Activated CD8-positive, alpha-beta T cell treated with anti-CD3 and anti-CD28 coated beads, Interleukin-2, amount 10 ng/mL, durations not matched to agents 7 days and 5 days (primary cell): Measurements from ENCODE around the gene ADAMTS17. TPM values are rescaled to one million over a fixed set of nuclear protein-coding genes. Genes with fewer than 3 reads are reported as not detected.

Experiments
- ATAC-seq: fragments of 150-1000 bp; cut with Tn5 transposase; one replicate; pipeline ENCODE4 v1.10.0; 2021; ENCODE audit warnings: moderate library complexity
- CTCF ChIA-PET: fragments of 350-600 bp; sonication (Branson Sonifier 250); formaldehyde crosslinking; loops from one replicate; lab custom pipeline; 2021; ENCODE audit warnings: antibody characterized with exemption; lab: Charles Lee
- POLR2A ChIA-PET: fragments of 350-600 bp; sonication (Branson Sonifier 250); formaldehyde crosslinking; loops from one replicate; lab custom pipeline; 2021; ENCODE audit warnings: antibody characterized with exemption; lab: Charles Lee
- DNase-seq: peaks from one replicate; pipeline ENCODE4 v3.0.0-alpha.2; 2020
- H3K27ac Mint-ChIP-seq: one replicate; pipeline ENCODE4 v1.8.0; 2021; ENCODE audit warnings: mild to moderate bottlenecking, mixed read lengths
- H3K27me3 Mint-ChIP-seq: one replicate; pipeline ENCODE4 v1.8.0; 2021; ENCODE audit warnings: low read depth, mixed read lengths
- H3K36me3 Mint-ChIP-seq: one replicate; pipeline ENCODE4 v1.8.0; 2021; ENCODE audit warnings: low read depth, mixed read lengths
- H3K4me1 Mint-ChIP-seq: one replicate; pipeline ENCODE4 v1.8.0; 2021; ENCODE audit warnings: low read depth, mixed read lengths
- H3K4me3 Mint-ChIP-seq: one replicate; pipeline ENCODE4 v1.8.0; 2021; ENCODE audit warnings: mild to moderate bottlenecking, mixed read lengths
- H3K9me3 Mint-ChIP-seq: one replicate; pipeline ENCODE4 v1.8.0; 2022; ENCODE audit warnings: mixed read lengths; ENCODE audit not compliant: insufficient read depth
- total RNA-seq, 2 experiments: library from RNA; stranded (reverse); gene quantifications; one replicate each; pipeline ENCODE4 v1.2.3, GENCODE V29; 2021

ADAMTS17 gene
- total RNA-seq, 2 experiments from 2014 or later, result 5.1 to 6.0 TPM

DNA sequence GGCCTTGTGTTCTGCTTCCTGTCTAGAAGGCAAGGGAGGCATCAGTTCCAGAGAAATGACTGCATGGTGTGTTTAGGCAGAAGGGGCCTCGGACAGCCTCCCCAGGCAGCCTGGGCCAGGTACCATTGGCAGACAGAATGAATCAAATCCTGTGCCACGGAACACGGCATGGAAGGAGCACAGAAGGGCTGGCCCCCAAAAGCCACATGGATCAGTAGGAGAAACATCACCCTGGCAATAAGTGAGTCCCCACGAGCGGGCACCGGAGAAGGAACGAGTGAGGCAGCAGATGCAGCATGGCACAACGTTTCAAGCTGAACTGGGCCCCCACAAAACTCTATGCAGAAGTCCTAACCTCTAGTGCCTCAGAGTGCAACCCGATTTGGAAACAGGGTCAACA, 223.2 kb downstream of the ADAMTS17 start:
- ATAC-seq, result no peak
- ChIA-PET CTCF (no interaction called here), POLR2A (no interaction called here)
- Mint-ChIP-seq H3K27me3 (no peaks in the 10 kb centered on the region), H3K4me1 (peaks cover 7% of the 10 kb centered on the region), H3K36me3 (peaks cover 2% of the 10 kb centered on the region), H3K27ac (no peak overlapping the region), H3K9me3 (peaks cover 16% of the 10 kb centered on the region), H3K4me3 (no peak overlapping the region)
- no peak for DNase-seq

DNA sequence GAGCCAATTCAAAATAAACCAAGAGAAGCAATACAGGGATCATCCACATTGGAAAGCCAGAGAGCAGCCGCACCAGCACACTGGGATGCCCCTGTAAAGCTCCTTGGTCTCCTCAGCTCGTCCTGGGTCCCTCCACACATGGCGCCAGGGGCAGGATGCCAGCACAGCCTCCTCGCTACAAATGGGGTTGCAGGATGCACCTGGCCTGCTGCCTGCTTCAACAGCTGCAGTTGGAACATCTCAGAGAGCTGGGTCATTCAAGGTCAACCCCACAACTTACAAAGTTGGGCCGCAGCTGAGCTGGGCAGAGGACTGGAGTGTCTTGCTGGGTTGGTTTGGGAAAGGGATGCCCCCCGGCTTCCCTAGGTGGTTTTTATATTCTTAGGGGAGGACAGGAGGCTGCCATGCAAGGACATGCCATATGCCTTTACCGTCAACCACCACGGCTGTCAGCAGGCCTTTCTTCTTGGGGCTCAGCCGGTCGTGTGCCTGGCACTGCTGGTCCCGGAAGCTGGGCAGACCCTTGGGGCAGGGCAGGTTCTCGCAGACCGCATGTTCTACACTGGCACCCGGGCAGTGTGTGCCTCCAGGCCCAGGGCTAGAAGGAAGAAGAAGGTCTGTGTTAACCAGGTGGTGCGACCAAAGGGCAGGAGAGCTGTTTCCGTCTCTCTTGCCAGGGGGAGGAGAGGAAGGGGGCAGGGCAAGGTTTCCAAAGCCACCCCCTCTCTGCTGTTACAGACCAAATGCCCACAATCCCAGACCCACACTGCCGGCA, 225.2 kb downstream of the ADAMTS17 start:
- ChIA-PET CTCF (interaction anchor here (1.5 to 1.7 kb wide), 3 partner anchors 16 to 226 kb away, joined by 4 read pairs; partner anchors contain the start of gene ADAMTS17), POLR2A (no interaction called here)
- Mint-ChIP-seq H3K9me3 (peaks cover 11% of the 10 kb centered on the region), H3K27ac (no peak overlapping the region), H3K27me3 (no peaks in the 10 kb centered on the region), H3K4me3 (no peak overlapping the region), H3K36me3 (peaks cover 2% of the 10 kb centered on the region), H3K4me1 (peaks cover 19% of the 10 kb centered on the region)
- DNase-seq (no peak), ATAC-seq (no peak)

DNA sequence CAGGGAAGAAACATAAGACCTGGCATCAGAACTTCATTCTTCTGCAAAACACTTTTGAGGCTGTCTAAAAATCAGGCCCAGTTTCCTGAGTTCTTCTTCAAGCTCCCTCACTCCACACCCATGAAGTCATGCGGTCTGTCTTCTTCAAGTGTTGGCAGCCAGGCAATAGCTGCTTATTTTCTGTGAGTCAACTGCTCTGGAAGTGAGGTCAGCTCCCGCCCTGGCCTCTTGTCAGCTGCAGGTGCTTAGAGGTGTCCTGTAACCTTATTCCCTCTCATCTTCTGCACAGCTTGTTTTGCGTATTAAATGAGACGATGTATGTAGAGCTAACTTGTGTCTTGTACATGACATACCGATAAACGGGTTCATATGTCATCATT, 226.1 kb downstream of the ADAMTS17 start:
- no peaks in the 10 kb centered on the region for H3K27me3 Mint-ChIP-seq
- ChIA-PET CTCF (interaction anchor here (1.7 kb wide), 2 partner anchors 16 to 227 kb away, joined by 4 read pairs; partner anchors contain the start of gene ADAMTS17), POLR2A (no interaction called here)
- H3K27ac Mint-ChIP-seq, result no peak overlapping the region
- peaks cover 5% of the 10 kb centered on the region for H3K9me3 Mint-ChIP-seq
- peaks cover 27% of the 10 kb centered on the region for H3K4me1 Mint-ChIP-seq
- H3K36me3 Mint-ChIP-seq, result peaks cover 2% of the 10 kb centered on the region
- no peak overlapping the region for H3K4me3 Mint-ChIP-seq
- DNase-seq, result no peak
- no peak for ATAC-seq

DNA sequence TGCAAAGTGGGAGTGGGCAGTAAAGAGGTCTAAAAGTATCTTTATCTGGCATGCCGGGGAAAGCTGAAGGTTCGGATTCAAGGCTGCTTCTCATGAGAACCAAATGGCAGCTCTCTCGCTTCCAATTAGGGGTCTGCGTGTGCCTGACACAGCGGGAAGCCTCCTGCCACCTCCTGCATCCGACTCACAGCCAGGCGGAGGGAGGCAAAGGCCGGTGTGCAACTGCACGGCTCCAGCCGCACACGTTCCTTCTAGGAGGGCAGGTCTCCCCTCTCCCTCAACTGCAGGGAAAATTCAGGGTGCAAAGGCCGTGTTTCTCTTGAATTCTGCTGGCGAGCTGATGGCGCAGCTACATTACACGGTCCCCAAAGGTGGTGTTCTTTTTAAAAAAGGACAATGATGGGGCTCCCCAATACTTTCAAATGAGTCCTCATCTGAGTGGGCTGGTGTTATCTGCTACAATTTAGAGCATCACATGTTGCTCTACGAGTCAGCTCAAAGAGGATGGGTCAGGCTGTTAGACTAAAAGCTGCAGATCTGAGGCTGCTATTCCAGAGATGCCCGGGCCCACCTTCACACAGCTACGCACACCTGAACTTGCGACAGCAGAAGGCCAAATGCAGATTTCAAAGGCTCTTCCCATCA, 226.6 kb downstream of the ADAMTS17 start:
- ATAC-seq (no peak), DNase-seq (no peak)
- no peaks in the 10 kb centered on the region for H3K9me3 Mint-ChIP-seq
- H3K4me3 Mint-ChIP-seq, result no peak overlapping the region
- H3K36me3 Mint-ChIP-seq, result peaks cover 2% of the 10 kb centered on the region
- no peaks in the 10 kb centered on the region for H3K27me3 Mint-ChIP-seq
- peaks cover 27% of the 10 kb centered on the region for H3K4me1 Mint-ChIP-seq
- H3K27ac Mint-ChIP-seq, result no peak overlapping the region
- POLR2A ChIA-PET, result no interaction called here
- CTCF ChIA-PET, result interaction anchor here (1.7 kb wide), 2 partner anchors 17 to 227 kb away, joined by 4 read pairs; partner anchors contain the start of gene ADAMTS17

DNA sequence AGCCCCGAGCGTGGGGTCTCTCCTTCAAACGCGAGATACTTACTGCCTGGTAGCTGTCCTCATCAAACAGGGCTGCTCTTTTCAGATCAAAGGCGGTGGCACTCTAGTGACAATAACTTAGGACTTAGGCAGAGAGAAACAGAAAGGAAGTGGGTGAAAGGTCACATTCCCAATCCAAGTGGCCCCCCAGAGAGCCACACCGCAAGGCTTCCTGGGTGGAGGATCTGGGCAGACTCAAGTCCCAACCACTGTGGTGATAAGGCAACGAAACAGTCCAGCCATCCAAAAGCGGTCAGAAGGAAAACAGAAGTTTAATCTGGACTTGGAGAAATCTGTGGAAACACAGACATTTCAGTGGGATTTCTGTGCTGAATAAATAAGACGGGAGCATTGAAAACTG, 227.2 kb downstream of the ADAMTS17 start:
- CTCF ChIA-PET, result interaction anchor here (2.0 kb wide), 1 partner anchor 224 kb away, joined by 8 read pairs; no protein-coding TSS in a partner anchor
- H3K27me3 Mint-ChIP-seq, result no peaks in the 10 kb centered on the region
- no peak for ATAC-seq
- H3K4me1 Mint-ChIP-seq, result peaks cover 30% of the 10 kb centered on the region
- H3K27ac Mint-ChIP-seq, result peak overlapping the region; percentile 46
- POLR2A ChIA-PET, result no interaction called here
- no peak for DNase-seq
- H3K36me3 Mint-ChIP-seq, result peaks cover 2% of the 10 kb centered on the region
- H3K9me3 Mint-ChIP-seq, result no peaks in the 10 kb centered on the region
- no peak overlapping the region for H3K4me3 Mint-ChIP-seq

DNA sequence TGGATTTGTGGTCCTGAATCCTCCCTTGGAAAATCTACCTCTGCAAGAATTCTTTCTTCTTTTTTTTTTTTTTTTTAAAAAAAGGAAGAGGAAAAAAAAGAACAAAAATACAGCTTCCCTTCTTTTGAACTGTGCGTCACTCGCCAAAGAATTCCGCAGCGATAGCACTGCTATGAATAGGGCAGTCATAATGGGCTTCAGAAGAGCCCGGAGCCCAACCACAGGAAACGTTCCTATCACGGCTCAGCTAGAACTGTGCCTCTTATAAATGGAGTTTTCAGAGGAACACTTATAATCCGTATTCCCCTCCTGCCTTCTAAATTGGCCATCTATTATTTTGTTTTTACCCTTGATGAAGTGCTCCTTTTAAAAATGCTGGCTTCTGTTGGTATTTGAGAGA, 227.7 kb downstream of the ADAMTS17 start:
- no peak for DNase-seq
- Mint-ChIP-seq H3K9me3 (no peaks in the 10 kb centered on the region), H3K27me3 (no peaks in the 10 kb centered on the region), H3K36me3 (peaks cover 2% of the 10 kb centered on the region), H3K27ac (peak overlapping the region; percentile 46), H3K4me3 (no peak overlapping the region), H3K4me1 (peaks cover 35% of the 10 kb centered on the region)
- ATAC-seq, result no peak
- POLR2A ChIA-PET, result no interaction called here
- CTCF ChIA-PET, result interaction anchor here (2.0 kb wide), 1 partner anchor 224 kb away, joined by 8 read pairs; no protein-coding TSS in a partner anchor

DNA sequence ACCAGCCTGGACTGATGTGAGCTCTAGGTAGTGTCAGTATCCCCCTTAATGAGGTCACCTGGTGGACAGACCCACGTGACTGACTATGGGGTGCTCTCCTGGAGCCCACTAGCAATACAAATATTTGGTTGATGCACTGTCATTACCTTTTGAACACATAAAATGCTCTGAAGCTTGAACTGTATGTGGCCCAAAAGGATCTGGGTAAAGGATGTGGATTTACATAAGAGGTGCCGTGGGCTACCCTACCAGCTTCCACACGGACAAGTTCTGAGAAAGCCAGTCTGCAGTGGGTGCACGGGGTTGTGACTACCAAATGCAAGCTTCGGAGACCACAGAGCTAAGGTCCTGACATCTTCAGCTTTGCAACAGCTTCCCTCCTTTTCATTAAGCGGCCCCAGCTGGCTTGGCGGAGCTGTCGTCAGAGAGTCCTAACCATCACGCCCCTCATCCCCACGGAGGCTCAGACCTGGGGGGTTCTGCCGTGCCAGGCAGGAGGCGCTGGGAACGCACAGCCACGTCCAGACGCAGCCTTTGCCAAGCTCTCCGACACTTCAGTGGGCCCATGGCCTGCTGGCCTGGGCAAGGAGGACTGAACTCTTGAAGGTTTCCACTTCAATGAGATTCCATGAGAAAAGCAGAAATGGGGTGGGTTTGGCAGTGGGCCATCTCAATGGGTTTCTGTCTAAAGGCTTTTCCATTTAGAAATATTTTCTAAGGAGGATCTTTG, 228.3 kb downstream of the ADAMTS17 start:
- H3K4me3 Mint-ChIP-seq, result no peak overlapping the region

DNA sequence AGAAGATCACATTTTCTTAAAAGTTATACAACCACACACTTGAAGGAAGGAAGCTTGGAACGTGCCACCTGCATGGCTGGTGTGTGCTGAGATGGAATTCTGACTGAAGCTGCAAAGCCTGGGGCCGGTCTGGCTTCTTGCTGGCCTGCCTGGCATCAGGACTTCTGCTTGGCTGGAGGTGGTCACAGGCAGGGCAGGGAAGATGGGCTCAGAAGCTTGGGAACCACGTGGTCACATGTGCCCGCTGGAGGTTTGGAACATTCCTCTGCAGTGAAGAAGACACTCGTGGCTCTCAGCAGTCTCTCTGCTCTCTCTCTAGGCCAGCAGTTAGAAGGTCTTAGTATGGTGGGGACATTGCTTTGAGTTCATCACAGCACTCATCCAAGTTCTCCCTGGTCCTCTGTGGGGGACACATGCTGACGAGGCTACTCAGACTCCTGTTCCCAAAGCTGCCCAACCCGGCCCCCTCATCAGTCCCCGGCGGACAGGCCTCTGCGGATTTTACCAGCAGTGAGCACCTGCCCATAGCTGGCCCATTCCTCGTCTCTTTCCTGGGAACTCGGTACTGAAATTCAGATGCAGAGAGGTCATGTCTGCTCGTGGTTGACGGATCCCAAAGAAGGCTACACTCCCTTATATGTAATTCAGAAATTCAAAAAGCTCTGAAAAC, 229.0 kb downstream of the ADAMTS17 start:
- no peaks in the 10 kb centered on the region for H3K9me3 Mint-ChIP-seq

More for the DNA sequence above, 228.3 kb downstream of the ADAMTS17 start:
- Mint-ChIP-seq H3K36me3 (peaks cover 2% of the 10 kb centered on the region), H3K27me3 (no peaks in the 10 kb centered on the region), H3K4me1 (peaks cover 35% of the 10 kb centered on the region), H3K27ac (no peak overlapping the region), H3K9me3 (no peaks in the 10 kb centered on the region)
- ATAC-seq, result no peak
- DNase-seq, result no peak
- ChIA-PET POLR2A (no interaction called here), CTCF (interaction anchor here (2.0 kb wide), 1 partner anchor 225 kb away, joined by 8 read pairs; no protein-coding TSS in a partner anchor)

DNA sequence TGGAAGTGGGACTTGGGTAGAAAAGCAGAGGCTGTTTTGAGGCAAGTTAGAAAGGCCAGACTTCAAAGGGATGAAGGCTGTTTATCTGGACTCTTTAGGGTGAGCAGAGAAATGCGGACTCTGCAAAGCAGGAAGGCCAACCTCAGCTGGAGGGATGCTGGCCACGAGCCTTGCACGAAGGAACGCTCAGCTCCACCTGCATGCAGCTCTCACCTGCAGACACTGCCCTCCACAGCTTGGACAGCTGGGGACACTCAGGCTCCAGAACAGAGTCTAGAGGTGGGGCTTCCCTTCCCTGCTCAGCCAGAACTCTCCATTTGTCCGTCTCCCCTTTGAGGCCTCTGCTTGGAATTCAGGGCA, 229.7 kb downstream of the ADAMTS17 start:
- Mint-ChIP-seq H3K27ac (peak overlapping the region; percentile 81), H3K4me3 (no peak overlapping the region)
- CTCF ChIA-PET, result interaction anchor here (1.3 kb wide), 1 partner anchor 14 kb away, joined by 4 read pairs; no protein-coding TSS in a partner anchor

More for the DNA sequence above, 229.0 kb downstream of the ADAMTS17 start:
- DNase-seq (no peak), ATAC-seq (no peak)
- Mint-ChIP-seq H3K36me3 (peaks cover 2% of the 10 kb centered on the region), H3K4me1 (peaks cover 35% of the 10 kb centered on the region), H3K27ac (no peak overlapping the region), H3K4me3 (no peak overlapping the region), H3K27me3 (no peaks in the 10 kb centered on the region)
- ChIA-PET CTCF (interaction anchor here (1.3 to 2.0 kb wide), 2 partner anchors 14 to 226 kb away, joined by 4 to 8 read pairs; no protein-coding TSS in a partner anchor), POLR2A (no interaction called here)

DNA sequence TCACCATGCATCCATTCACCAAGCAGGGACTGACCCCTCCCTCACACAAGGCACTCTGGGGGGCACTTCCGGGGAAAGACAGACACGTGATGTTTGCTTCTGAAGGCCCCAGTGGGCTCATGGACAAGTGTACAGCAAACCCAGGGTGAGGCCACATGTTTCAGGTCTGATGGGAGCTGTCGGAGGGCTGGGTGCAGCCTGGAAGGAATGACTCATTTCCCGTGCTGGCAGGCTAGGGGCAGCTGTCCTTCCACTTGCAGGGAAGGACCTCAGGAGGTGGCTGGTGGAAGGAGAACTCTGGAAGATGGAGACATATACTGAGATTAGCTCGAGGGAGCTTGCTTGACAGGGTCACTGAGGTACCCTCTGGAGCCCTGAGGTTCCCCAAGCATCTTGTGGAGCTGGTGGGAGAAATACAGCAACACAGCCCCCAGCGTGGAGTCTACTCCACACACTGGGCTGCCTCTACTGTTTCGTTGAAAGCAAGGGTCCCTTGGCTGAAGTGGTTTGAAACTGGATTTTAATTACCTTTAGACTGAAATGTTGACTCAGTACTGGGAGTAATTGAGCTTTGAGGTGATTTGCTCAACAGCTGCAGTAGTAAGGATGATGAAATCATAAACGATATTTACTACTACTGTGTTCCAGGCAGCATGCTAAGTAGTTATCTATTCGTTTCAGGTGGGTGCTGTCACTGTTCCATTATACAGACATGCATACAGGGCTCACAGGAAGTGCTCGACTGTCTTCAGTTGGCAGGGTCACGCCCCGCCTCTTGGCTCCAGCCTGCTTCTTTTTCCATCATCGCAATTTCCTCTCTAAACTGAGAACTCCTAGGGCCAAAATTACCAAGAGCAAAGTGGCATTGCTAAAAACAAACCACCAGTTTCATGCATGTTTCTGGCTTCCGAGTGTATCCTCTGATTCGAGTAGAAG, 230.4 kb downstream of the ADAMTS17 start:
- CTCF ChIA-PET, result interaction anchor here (1.3 kb wide), 1 partner anchor 13 kb away, joined by 4 read pairs; no protein-coding TSS in a partner anchor
- no peaks in the 10 kb centered on the region for H3K27me3 Mint-ChIP-seq
- no peak overlapping the region for H3K4me3 Mint-ChIP-seq
- H3K9me3 Mint-ChIP-seq, result no peaks in the 10 kb centered on the region
- peaks cover 35% of the 10 kb centered on the region for H3K4me1 Mint-ChIP-seq
- peak overlapping the region; percentile 81 for H3K27ac Mint-ChIP-seq
- ATAC-seq (peak; percentile 90), DNase-seq (peak; percentile 44)
- peaks cover 2% of the 10 kb centered on the region for H3K36me3 Mint-ChIP-seq
- POLR2A ChIA-PET, result interaction anchor here (0.5 kb wide), 1 partner anchor 507 kb away, joined by 5 read pairs; no protein-coding TSS in a partner anchor

More for the DNA sequence above, 229.7 kb downstream of the ADAMTS17 start:
- Mint-ChIP-seq H3K36me3 (peaks cover 2% of the 10 kb centered on the region), H3K4me1 (peaks cover 35% of the 10 kb centered on the region), H3K9me3 (no peaks in the 10 kb centered on the region), H3K27me3 (no peaks in the 10 kb centered on the region)
- no peak for ATAC-seq
- DNase-seq, result no peak
- POLR2A ChIA-PET, result no interaction called here
